Right lobe of liver (tissue), 4 donors: ENCODE results near the gene TNFSF8.

Experiments used
- CTCF ChIP-seq, 4 donors: fragments of 200-600 bp in 3 of 4; fragments of 450-650 bp in 1 of 4; IDR thresholded peaks; one replicate each; pipeline versions ENCODE4 v1.5.1 to v1.8.0; 2016 to 2022; ENCODE audit warnings: antibody characterized with exemption in 4 of 4, mild to moderate bottlenecking in 2 of 4
- POLR2A ChIP-seq: fragments of 450-650 bp; IDR thresholded peaks from one replicate; pipeline ENCODE4 v1.6.1; 2017; ENCODE audit warnings: antibody characterized with exemption, mild to moderate bottlenecking
- donor health status: DM: no; HTN: no; CAD: no.
- donor health status: DM: no; HTN: no; CAD: no.
- donor health status: DM: no; HTN: yes; CAD: no.

GRCh38 chr9:114902786-114903524 is 27.4 kb downstream of the TNFSF8 start:
- TF ChIP-seq CTCF (IDR thresholded peaks at IDR 0.05) (no peak), POLR2A (no peak)
